HG03060 (cell line): Measurements from ENCODE around the gene JAK1.
A peak's percentile ranks its signal among the peaks of the same experiment; 100 is the strongest.

Experiments used
- ATAC-seq: cut with Tn5 transposase; IDR thresholded peaks from one replicate; pipeline ENCODE4 v1.9.1; 2021; ENCODE audit warnings: low read depth, moderate number of reproducible peaks; ENCODE audit not compliant: unreplicated experiment

JAK1 gene

GRCh38 chr1:64980745-64981600 is 14.6 kb upstream of the JAK1 start:
- ATAC-seq, result no peak

GRCh38 chr1:64979358-64979757 is 13.0 kb upstream of the JAK1 start:
- no peak for ATAC-seq

GRCh38 chr1:64976361-64976760 is 10.0 kb upstream of the JAK1 start:
- ATAC-seq, result no peak

- ATAC-seq, result no peak
These were observed 9.4 kb upstream of the JAK1 start for GRCh38 chr1:64975740-64976139.

- ATAC-seq, result no peak
These were observed 8.8 kb upstream of the JAK1 start for GRCh38 chr1:64975127-64975526.

- no peak for ATAC-seq
These were observed 8.0 kb upstream of the JAK1 start for GRCh38 chr1:64974288-64974825.

DNA sequence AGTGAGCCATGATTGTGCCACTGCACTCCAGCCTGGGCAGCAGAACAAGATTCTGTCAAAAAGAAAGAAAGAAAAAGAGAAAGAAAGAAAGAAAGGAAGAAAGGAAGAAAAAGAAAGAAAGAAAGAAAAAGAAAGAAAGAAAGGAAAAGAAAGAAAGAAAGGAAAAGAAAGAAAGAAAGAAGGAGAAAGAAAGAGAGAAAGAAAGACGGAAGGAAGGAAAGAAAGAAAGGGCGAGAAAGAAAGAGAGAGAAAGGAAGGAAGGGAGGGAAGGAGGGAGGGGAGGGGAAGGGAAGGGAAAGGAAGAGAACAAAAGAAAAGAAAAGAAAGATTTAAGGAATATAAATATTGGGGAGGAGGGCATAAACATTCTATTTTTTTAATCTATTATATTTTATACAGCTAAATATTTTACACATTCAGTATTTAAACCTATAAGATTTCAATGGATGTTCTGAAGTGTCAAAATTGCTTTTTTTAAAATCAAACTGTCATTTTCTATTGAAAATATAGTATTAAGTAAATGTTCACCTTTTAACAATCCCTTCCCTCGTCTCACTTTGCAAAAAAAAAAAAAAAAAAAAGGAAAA is 6.8 kb upstream of the JAK1 start:
- no peak for ATAC-seq

- no peak for ATAC-seq
These were observed 3.1 kb upstream of the JAK1 start for GRCh38 chr1:64969305-64970046.

DNA sequence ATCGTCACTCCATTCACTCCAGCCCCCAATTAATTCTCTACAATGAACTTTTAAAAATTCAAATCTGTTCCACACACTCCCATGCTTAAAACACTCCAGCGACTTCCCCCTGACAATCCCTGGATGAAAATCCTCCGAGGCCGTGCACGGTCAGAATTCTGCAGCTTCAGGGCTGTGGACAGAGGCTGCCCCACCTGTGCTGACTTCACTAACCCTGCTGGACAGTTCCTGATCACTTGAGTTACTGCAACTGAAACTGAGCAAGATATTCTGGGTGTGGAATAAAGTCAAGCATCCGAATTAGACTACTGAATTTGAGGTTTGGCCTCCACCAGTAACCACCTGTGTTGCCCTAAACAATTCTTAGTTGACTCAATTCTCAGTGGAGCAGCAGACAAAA is 1.0 kb upstream of the JAK1 start:
- no peak for ATAC-seq

GRCh38 chr1:64965366-64966157 is 787 bp downstream of the JAK1 start:
- ATAC-seq, result peak; percentile 21

DNA sequence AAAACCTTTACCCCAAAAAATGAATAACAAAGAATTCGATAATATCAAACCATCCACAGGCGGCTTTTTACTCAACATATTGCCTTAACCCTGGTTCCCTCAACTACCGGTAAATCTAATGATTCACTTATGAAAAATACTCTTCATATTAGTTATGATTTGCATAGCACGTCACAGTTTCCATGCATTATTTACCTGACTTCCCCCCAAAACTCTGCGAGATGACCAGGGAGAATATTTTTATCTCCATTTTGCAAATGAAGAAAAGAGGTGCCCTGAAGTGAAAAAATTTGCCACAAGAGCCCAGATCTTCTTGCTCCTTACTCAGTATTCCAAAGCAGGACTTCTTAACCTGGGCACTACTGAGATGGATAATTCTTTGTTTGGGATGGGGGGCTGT is 2.9 kb downstream of the JAK1 start:
- no peak for ATAC-seq

GRCh38 chr1:64962441-64962840 is 3.9 kb downstream of the JAK1 start:
- ATAC-seq, result no peak

GRCh38 chr1:64961923-64962322 is 4.4 kb downstream of the JAK1 start:
- no peak for ATAC-seq

DNA sequence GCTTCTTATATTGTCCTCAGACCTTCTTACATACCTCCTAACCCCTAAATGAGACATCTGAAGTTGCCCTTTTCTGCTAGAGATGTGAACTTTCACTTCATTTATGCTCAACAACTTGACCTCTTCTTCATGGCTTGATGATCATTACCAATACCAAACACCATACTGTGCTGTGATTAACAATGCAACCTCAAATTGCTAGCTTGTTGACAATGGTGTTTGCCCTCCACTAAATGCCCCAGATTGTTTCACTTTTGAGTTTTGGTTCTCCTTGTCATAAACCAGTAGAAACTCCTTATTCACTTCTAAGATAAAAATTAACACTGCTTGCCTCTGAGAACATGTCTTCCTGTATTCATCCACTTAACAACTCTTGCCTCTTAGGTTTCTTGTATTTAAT is 5.6 kb downstream of the JAK1 start:
- ATAC-seq, result peak; percentile 74

DNA sequence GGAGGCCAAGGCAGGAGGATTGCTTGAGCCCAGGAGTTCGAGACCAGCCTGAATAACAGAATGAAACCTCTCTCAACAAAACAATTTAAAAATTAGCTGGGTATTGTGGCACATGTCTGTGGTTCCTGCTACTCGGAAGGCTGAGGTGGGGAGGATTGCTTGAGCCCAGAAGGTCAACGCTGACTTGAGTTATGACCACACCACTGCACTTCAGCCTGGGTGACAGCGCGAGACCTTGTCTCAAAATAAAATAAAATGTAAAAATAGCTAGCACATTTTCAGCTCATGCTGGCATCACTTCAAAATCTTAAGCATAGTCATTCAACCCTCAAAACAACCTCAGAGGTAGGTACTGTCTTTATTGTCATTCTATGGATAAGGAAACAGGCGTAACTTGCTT is 6.4 kb downstream of the JAK1 start:
- no peak for ATAC-seq

GRCh38 chr1:64956733-64957441 is 9.5 kb downstream of the JAK1 start:
- ATAC-seq, result peak; percentile 65

- ATAC-seq, result no peak
These were observed 10.2 kb downstream of the JAK1 start for GRCh38 chr1:64956010-64956640.

- ATAC-seq, result no peak
These were observed 11.0 kb downstream of the JAK1 start for GRCh38 chr1:64955097-64956009.
